Psoas muscle (tissue), 8 donors: Measurements from ENCODE around the gene DCAF5. TPM values are rescaled to one million over a fixed set of nuclear protein-coding genes. Genes with fewer than 3 reads are reported as not detected.

Experiments
- ATAC-seq, 4 donors: fragments of 200-7000 bp; cut with Tn5 transposase; one replicate each; pipeline ENCODE4 v1.9.1; 2020; ENCODE audit warnings: moderate library complexity in 3 of 4, mild to moderate bottlenecking in 2 of 4
- DNase-seq, 2 donors: peaks; one replicate each; pipeline ENCODE4 v3.0.0-alpha.2; 2020
- H3K27ac ChIP-seq: fragments of 200-600 bp; one replicate; pipeline ENCODE4 v1.8.0; 2022
- H3K27me3 ChIP-seq, 3 donors: fragments of 200-600 bp in 1 of 3; one replicate each; pipeline versions ENCODE4 v1.6.1 to v1.8.0; 2013 to 2022; ENCODE audit warnings: low read length in 2 of 3, mild to moderate bottlenecking in 2 of 3, moderate library complexity in 1 of 3; ENCODE audit not compliant: insufficient read depth in 3 of 3
- H3K36me3 ChIP-seq, 2 donors: fragments of 200-600 bp in 1 of 2; one replicate each; pipeline versions ENCODE4 v1.6.1 to v1.8.0; 2013 to 2022; ENCODE audit warnings: low read depth in 1 of 2, mild to moderate bottlenecking in 1 of 2, moderate library complexity in 1 of 2; ENCODE audit not compliant: insufficient read depth in 1 of 2
- H3K4me1 ChIP-seq: fragments of 200-600 bp; one replicate; pipeline ENCODE4 v1.8.0; 2022
- H3K4me3 ChIP-seq: fragments of 200-600 bp; one replicate; pipeline ENCODE4 v1.8.0; 2022; ENCODE audit warnings: mild to moderate bottlenecking
- H3K9me3 ChIP-seq: fragments of 200-600 bp; one replicate; pipeline ENCODE4 v1.8.0; 2022
- CTCF ChIP-seq: fragments of 200-600 bp; IDR thresholded peaks from one replicate; pipeline ENCODE4 v1.8.0; 2022; ENCODE audit warnings: antibody characterized with exemption
- WGBS, 3 donors: extraction: QIAGEN DNeasy Blood & Tissue Kit; methylation state at CpG; one replicate each; pipeline versions ENCODE4 v1.1.6 to v1.1.7; 2013; 5-methylcytosine and 5-hydroxymethylcytosine counted together
- intact Hi-C, 2 donors: fragments of 100-400 bp; cut with DNase I; formaldehyde crosslinking; loops; one replicate each; pipeline versions ENCODE4 v1.11.0 to v1.14.2; 2022
- polyA plus RNA-seq, 3 donors: library from polyadenylated mRNA; stranded (reverse); fragments of 200-250 nt; gene quantifications; one replicate each; pipeline ENCODE4 v1.2.3, GENCODE V29; 2013
- total RNA-seq, 4 donors: library from RNA; stranded (reverse); fragmentation: NEBNext Ultra II Directional in 2 of 4; extraction: Animal tissue kit (Norgen Biotek cat#: 25700) in 2 of 4; gene quantifications; one replicate each; pipeline versions ENCODE4 v1.2.1 to v1.2.4, GENCODE V29; 2021 to 2023
- donor health status: healthy with polysubstance abuse.
- donor health status: DM: no; HTN: no; CAD: no; lungs with moderate emphysema.
- donor health status: Bipolar disorder and iron deficiency.
- donor health status: healthy.
- donor health status: DM: yes; HTN: yes; CAD: no.
- donor health status: DM: no; HTN: no; CAD: no.
- donor health status: DM: no; HTN: no; CAD: no.
- donor health status: DM: yes; HTN: yes; CAD: no.

The DCAF5 gene
- total and polyA plus RNA-seq, 7 donors, result 9.1 to 86.3 (median 74.7) TPM

- Histone ChIP-seq H3K4me1 (peaks cover 20% of the 10 kb centered on the region), H3K27ac (no peak overlapping the region), H3K9me3 (no peaks in the 10 kb centered on the region), H3K27me3 (no peaks in the 10 kb centered on the region), H3K36me3 (peaks cover 0 to 47% of the 10 kb centered on the region in 2 donors), H3K4me3 (no peak overlapping the region)
- no peak for DNase-seq
- no peak for ATAC-seq
- no peak for TF ChIP-seq CTCF
- intact Hi-C loops, result loop anchor here in 1 of 2 donors (5.0 kb wide), 1 partner anchor 179 kb away; no protein-coding TSS in a partner anchor
These were observed 61.9 kb downstream of the DCAF5 start for GRCh38 chr14:69091006-69091405.

- no peak overlapping the region for H3K27ac ChIP-seq
These were observed 62.6 kb downstream of the DCAF5 start for GRCh38 chr14:69090187-69090789.

GRCh38 chr14:69089046-69089445, 63.9 kb downstream of the DCAF5 start:
- 49 to 87% (median 71%) methylated on average over 1 of the region's 1 CpG for WGBS, 3 donors
- Histone ChIP-seq H3K4me3 (no peak overlapping the region), H3K9me3 (no peaks in the 10 kb centered on the region), H3K4me1 (peaks cover 20% of the 10 kb centered on the region), H3K27ac (peak overlapping the region; percentile 13), H3K36me3 (peaks cover 2 to 52% of the 10 kb centered on the region in 2 donors), H3K27me3 (no peaks in the 10 kb centered on the region)
- DNase-seq (no peak), ATAC-seq (no peak)
- TF ChIP-seq CTCF, result no peak
- intact Hi-C loops, result no loop called here

More at GRCh38 chr14:69090187-69090789, 62.6 kb downstream of the DCAF5 start:
- no peak for DNase-seq
- H3K27me3 ChIP-seq, result no peaks in the 10 kb centered on the region
- peaks cover 0 to 46% of the 10 kb centered on the region in 2 donors for H3K36me3 ChIP-seq
- intact Hi-C loops, result loop anchor here in 1 of 2 donors (5.0 kb wide), 1 partner anchor 178 kb away; no protein-coding TSS in a partner anchor
- H3K4me3 ChIP-seq, result no peak overlapping the region
- 83 to 89% (median 86%) methylated on average over 4 of the region's 4 CpGs for WGBS, 3 donors
- peak; percentile 53 to 65 (median 55) for ATAC-seq
- peaks cover 20% of the 10 kb centered on the region for H3K4me1 ChIP-seq
- peak; percentile 66 for TF ChIP-seq CTCF
- H3K9me3 ChIP-seq, result no peaks in the 10 kb centered on the region

- TF ChIP-seq CTCF, result no peak
- 76 to 94% (median 77%) methylated on average over 1 of the region's 1 CpG for WGBS, 3 donors
- H3K36me3 ChIP-seq, result peaks cover 3 to 54% of the 10 kb centered on the region in 2 donors
These were observed 64.3 kb downstream of the DCAF5 start for GRCh38 chr14:69088586-69088985.

More at GRCh38 chr14:69088586-69088985, 64.3 kb downstream of the DCAF5 start:
- no peak for DNase-seq
- peak; percentile 67 to 93 (median 88) for ATAC-seq
- Histone ChIP-seq H3K9me3 (no peaks in the 10 kb centered on the region), H3K4me3 (no peak overlapping the region), H3K27me3 (no peaks in the 10 kb centered on the region), H3K27ac (peak overlapping the region; percentile 13), H3K4me1 (peaks cover 20% of the 10 kb centered on the region)
- intact Hi-C loops, result no loop called here
